Small intestine (tissue), 7 donors: ENCODE results near the gene EID3. TPM values are rescaled to one million over a fixed set of nuclear protein-coding genes. Genes with fewer than 3 reads are reported as not detected.
"Not testable (repeated sequence)": the region's sequence is repeated elsewhere in the genome, so short reads cannot be mapped to it uniquely, and the experiment has no call there.

ENCODE experiments used
- DNase-seq, 2 donors: peaks; one replicate each; pipeline versions ENCODE4 v3.0.0 to v3.0.0-alpha.2; 2013
- FAIRE-seq: peaks from 2 replicates; lab custom pipeline; 2012; peaks lifted over from hg19 to GRCh38; lab: Jason Lieb, UNC
- H3K27ac ChIP-seq, 3 donors: one replicate each; pipeline ENCODE4 v1.5.1; 2013; ENCODE audit warnings: low read length in 2 of 3, mild to moderate bottlenecking in 2 of 3, control low read depth in 1 of 3, inconsistent platforms in 1 of 3, low read depth in 1 of 3, moderate library complexity in 1 of 3
- H3K27me3 ChIP-seq, 3 donors: one replicate each; pipeline ENCODE4 v1.6.1; 2013; ENCODE audit warnings: low read length in 3 of 3, inconsistent platforms in 1 of 3; ENCODE audit not compliant: control insufficient read depth in 3 of 3, insufficient read depth in 3 of 3
- H3K36me3 ChIP-seq, 3 donors: one replicate each; pipeline ENCODE4 v1.6.1; 2013; ENCODE audit warnings: low read length in 3 of 3, inconsistent platforms in 1 of 3, low read depth in 1 of 3, mild to moderate bottlenecking in 1 of 3, moderate library complexity in 1 of 3; ENCODE audit not compliant: control insufficient read depth in 3 of 3, insufficient read depth in 2 of 3
- H3K4me1 ChIP-seq, 3 donors: one replicate each; pipeline ENCODE4 v1.6.1; 2013; ENCODE audit warnings: low read length in 2 of 3, inconsistent platforms in 1 of 3, low read depth in 1 of 3, mild to moderate bottlenecking in 1 of 3, moderate library complexity in 1 of 3; ENCODE audit not compliant: control insufficient read depth in 3 of 3, insufficient read depth in 2 of 3
- H3K4me3 ChIP-seq, 3 donors: one replicate each; pipeline ENCODE4 v1.5.1; 2013; ENCODE audit warnings: low read length in 3 of 3, control low read depth in 1 of 3, inconsistent platforms in 1 of 3, low read depth in 1 of 3, mild to moderate bottlenecking in 1 of 3, moderate library complexity in 1 of 3
- H3K9me3 ChIP-seq, 2 donors: one replicate each; pipeline ENCODE4 v1.6.1; 2013; ENCODE audit warnings: low read depth in 1 of 2, low read length in 1 of 2; ENCODE audit not compliant: control insufficient read depth in 2 of 2, insufficient read depth in 1 of 2
- WGBS, 3 donors: extraction: QIAGEN DNeasy Blood & Tissue Kit; methylation state at CpG; one replicate each; pipeline ENCODE4 v1.1.7; 2013; 5-methylcytosine and 5-hydroxymethylcytosine counted together
- polyA plus RNA-seq, 4 donors: library from polyadenylated mRNA; stranded (reverse) in 3 of 4; unstranded in 1 of 4; fragments of 200-250 nt in 3 of 4; fragments of 120-200 nt in 1 of 4; gene quantifications; one replicate each; pipeline versions ENCODE4 v1.2.1 to v1.2.3, GENCODE V29; 2013
- donor health status: healthy with polysubstance abuse.
- donor health status: control.
- donor health status: control.
- donor health status: Bipolar disorder and iron deficiency.
- donor health status: healthy.

Gene EID3
- polyA plus RNA-seq, 4 donors, result 0.54 to 1.6 (median 0.87) TPM

GRCh38 chr12:104320627-104321024 is 17.1 kb downstream of the EID3 start:
- Histone ChIP-seq H3K36me3 (peaks cover 8 to 35% (median 13%) of the 10 kb centered on the region in 3 donors), H3K27ac (no peak overlapping the region), H3K27me3 (no peaks in the 10 kb centered on the region), H3K9me3 (no peaks in the 10 kb centered on the region), H3K4me3 (no peak overlapping the region), H3K4me1 (no peaks in the 10 kb centered on the region)
- DNase-seq (no peak), FAIRE-seq (no peak)

DNA sequence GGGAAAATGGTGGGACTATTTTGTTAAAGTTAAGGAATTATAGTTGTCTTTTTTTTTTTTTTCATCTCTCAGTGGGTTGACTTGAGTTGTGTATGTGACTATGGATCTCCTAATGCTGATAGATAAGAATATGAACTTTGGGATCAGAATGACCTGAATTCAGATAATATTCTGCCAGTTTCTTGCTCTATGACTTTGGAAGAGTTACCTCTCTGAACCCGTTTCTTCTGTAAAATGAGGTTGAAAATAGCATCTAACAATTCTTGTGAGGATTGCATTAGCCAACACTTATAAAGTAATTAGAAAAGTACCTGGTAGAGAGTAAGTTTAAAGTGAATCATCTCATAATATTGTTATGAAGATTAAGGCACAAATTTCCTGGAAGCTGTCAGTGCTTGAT is 18.4 kb downstream of the EID3 start:
- Histone ChIP-seq H3K27me3 (no peaks in the 10 kb centered on the region), H3K4me3 (no peak overlapping the region), H3K36me3 (peaks cover 8 to 31% (median 21%) of the 10 kb centered on the region in 3 donors), H3K9me3 (no peaks in the 10 kb centered on the region), H3K4me1 (no peaks in the 10 kb centered on the region), H3K27ac (no peak overlapping the region)
- no peak for FAIRE-seq
- WGBS, 3 donors, result 92 to 98% (median 92%) methylated on average over 1 of the region's 1 CpG
- DNase-seq, result no peak

GRCh38 chr12:104322533-104322932 is 19.0 kb downstream of the EID3 start:
- 97 to 100% (median 100%) methylated on average over 2 of the region's 2 CpGs for WGBS, 3 donors
- H3K4me1 ChIP-seq, H3K27me3 ChIP-seq, H3K27ac ChIP-seq, DNase-seq, FAIRE-seq, H3K9me3 ChIP-seq, H3K4me3 ChIP-seq: not testable (repeated sequence)
- peaks cover 12 to 33% (median 22%) of the 10 kb centered on the region in 3 donors for H3K36me3 ChIP-seq

DNA sequence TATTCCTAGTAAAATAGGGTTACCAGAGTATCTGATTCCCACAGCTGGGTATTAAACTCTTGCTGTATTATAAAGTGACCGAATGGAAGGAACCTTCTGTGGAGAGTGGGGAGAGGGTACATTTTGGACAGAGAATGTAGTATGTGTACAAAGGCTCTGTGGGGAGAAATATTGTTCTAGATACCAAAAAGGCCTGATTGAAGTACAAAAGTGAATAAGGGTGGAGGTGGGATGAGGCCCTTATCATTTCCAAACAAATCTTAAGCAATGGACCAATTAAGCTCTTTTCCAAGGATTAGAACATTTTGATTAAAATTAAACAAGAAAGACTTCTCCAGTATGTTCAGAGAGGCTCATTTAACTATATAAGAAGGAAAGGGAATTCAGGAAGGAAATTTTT is 20.4 kb downstream of the EID3 start:
- Histone ChIP-seq H3K27me3 (no peaks in the 10 kb centered on the region), H3K36me3 (peaks cover 14 to 34% (median 22%) of the 10 kb centered on the region in 3 donors), H3K4me3 (no peak overlapping the region), H3K27ac (no peak overlapping the region), H3K9me3 (no peaks in the 10 kb centered on the region), H3K4me1 (no peaks in the 10 kb centered on the region)
- no peak for FAIRE-seq
- 100% methylated on average over 1 of the region's 1 CpG for WGBS, 3 donors
- DNase-seq, result no peak

GRCh38 chr12:104328278-104328677 is 24.7 kb downstream of the EID3 start:
- 90 to 95% (median 93%) methylated on average over 6 of the region's 6 CpGs for WGBS, 3 donors
- not testable (repeated sequence) for DNase-seq, H3K27ac ChIP-seq, FAIRE-seq, H3K9me3 ChIP-seq, H3K27me3 ChIP-seq, H3K4me1 ChIP-seq, H3K4me3 ChIP-seq
- H3K36me3 ChIP-seq, result peaks cover 7 to 26% (median 16%) of the 10 kb centered on the region in 3 donors

GRCh38 chr12:104328790-104329189 is 25.3 kb downstream of the EID3 start:
- peaks cover 10 to 26% (median 18%) of the 10 kb centered on the region in 3 donors for H3K36me3 ChIP-seq
- H3K27me3 ChIP-seq, result no peaks in the 10 kb centered on the region
- H3K4me3 ChIP-seq, result no peak overlapping the region
- H3K27ac ChIP-seq, result no peak overlapping the region
- DNase-seq, result no peak
- FAIRE-seq, result no peak
- 86 to 94% (median 93%) methylated on average over 1 of the region's 1 CpG for WGBS, 3 donors
- H3K4me1 ChIP-seq, result no peaks in the 10 kb centered on the region
- no peaks in the 10 kb centered on the region for H3K9me3 ChIP-seq

DNA sequence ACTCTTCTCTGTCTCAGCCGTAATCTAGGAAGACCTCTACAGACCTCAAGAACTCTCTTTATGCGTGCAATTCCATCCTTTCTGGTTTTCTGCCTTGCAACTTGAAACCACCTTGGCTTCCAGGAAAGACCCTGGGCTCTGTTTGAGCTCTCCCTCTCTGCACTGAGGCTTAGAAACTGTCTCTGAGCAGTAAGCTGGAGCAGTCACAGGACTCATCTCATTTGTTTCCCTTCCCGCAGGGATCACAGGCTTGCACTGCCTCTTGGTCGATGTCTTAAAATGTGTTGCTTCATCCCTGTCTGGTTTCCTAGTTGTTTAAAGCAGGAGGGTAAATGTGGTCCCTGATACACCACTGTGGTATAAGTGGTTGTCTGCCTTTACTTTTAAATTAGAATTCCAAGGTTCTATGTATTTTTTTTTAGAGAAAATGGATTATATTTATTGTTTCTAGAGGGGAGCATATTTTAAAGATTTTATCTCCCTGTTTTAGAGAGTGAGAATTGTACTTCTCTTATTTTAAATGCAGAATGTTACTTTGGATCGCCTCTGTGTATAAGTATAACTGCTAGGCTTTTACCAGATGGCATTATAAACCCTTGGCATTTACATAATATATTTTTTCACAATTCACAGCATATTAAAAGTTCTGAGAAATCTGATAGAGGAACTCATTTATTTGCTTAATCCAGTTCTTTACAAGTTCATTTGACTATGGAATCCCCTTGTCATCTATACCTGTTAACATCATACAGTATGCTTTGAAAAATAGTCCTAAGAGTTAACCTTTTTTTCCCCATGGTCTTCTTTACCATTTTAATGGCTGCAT is 26.4 kb downstream of the EID3 start:
- no peak overlapping the region for H3K27ac ChIP-seq
- H3K27me3 ChIP-seq, result no peaks in the 10 kb centered on the region
- WGBS, 3 donors, result 92 to 96% (median 92%) methylated on average over 5 of the region's 5 CpGs
- no peak for DNase-seq
- peaks cover 17 to 31% (median 21%) of the 10 kb centered on the region in 3 donors for H3K36me3 ChIP-seq
- H3K4me3 ChIP-seq, result no peak overlapping the region
- no peaks in the 10 kb centered on the region for H3K9me3 ChIP-seq
- FAIRE-seq, result no peak
- no peaks in the 10 kb centered on the region for H3K4me1 ChIP-seq

- peaks cover 17 to 28% (median 21%) of the 10 kb centered on the region in 3 donors for H3K36me3 ChIP-seq
- no peaks in the 10 kb centered on the region for H3K9me3 ChIP-seq
- H3K27me3 ChIP-seq, result no peaks in the 10 kb centered on the region
- H3K4me3 ChIP-seq, result no peak overlapping the region
- no peak overlapping the region for H3K27ac ChIP-seq
- DNase-seq, result no peak
- H3K4me1 ChIP-seq, result no peaks in the 10 kb centered on the region
- 94 to 98% (median 98%) methylated on average over 2 of the region's 2 CpGs for WGBS, 3 donors
- FAIRE-seq, result peak; percentile 49
Observed at GRCh38 chr12:104331376-104331775, 27.8 kb downstream of the EID3 start.
